B cell (primary cell): ENCODE data around the gene MARS1. TPM values are rescaled to one million over a fixed set of nuclear protein-coding genes. Genes with fewer than 3 reads are reported as not detected.
A peak's percentile ranks its signal among the peaks of the same experiment; 100 is the strongest.

Source experiments
- ATAC-seq: fragments of 200-7000 bp; cut with Tn5 transposase; one replicate; pipeline ENCODE4 v1.10.0; 2021; ENCODE audit warnings: low read depth, mild to moderate bottlenecking, moderate number of reproducible peaks, moderate library complexity
- CTCF ChIA-PET: fragments of 350-600 bp; sonication (Branson Sonifier 250); formaldehyde crosslinking; loops from one replicate; lab custom pipeline; 2021; ENCODE audit warnings: antibody characterized with exemption, inconsistent platforms; lab: Charles Lee
- POLR2A ChIA-PET: fragments of 350-600 bp; sonication (Branson Sonifier 250); formaldehyde crosslinking; loops from one replicate; lab custom pipeline; 2021; ENCODE audit warnings: antibody characterized with exemption; lab: Charles Lee
- DNase-seq: peaks from one replicate; pipeline ENCODE4 v3.0.0; 2013
- H2AFZ ChIP-seq: 2 replicates; pipeline ENCODE4 v1.6.1; 2012; ENCODE audit warnings: mild to moderate bottlenecking, low read depth, low read length; ENCODE audit not compliant: insufficient read depth, poor library complexity, severe bottlenecking
- H3K27ac ChIP-seq, 2 donors: 1 replicate in 1 of 2; 2 replicates in 1 of 2; pipeline ENCODE4 v1.5.1; 2012 to 2013; ENCODE audit warnings: low read length in 2 of 2, mild to moderate bottlenecking in 2 of 2, moderate library complexity in 1 of 2
- H3K27me3 ChIP-seq, 4 experiments: fragments of 200-600 bp in 1 of 4; sonication (generic) in 1 of 4; replicated peaks in 1 of 4; 1 replicate in 2 of 4; 2 replicates in 2 of 4; pipeline versions ENCODE4 v1.6.1 to v1.7.0; 2013 to 2016; ENCODE audit warnings: low read length in 3 of 4, mild to moderate bottlenecking in 2 of 4, mixed read lengths in 1 of 4, moderate library complexity in 1 of 4; ENCODE audit not compliant: insufficient read depth in 4 of 4, control insufficient read depth in 3 of 4; ENCODE audit errors: control extremely low read depth in 1 of 4
- H3K36me3 ChIP-seq, 2 experiments: replicated peaks in 1 of 2; 1 replicate in 1 of 2; 2 replicates in 1 of 2; pipeline versions ENCODE4 v1.6.1 to v1.7.1; 2013; ENCODE audit warnings: low read length in 1 of 2; ENCODE audit not compliant: insufficient read depth in 2 of 2, control insufficient read depth in 1 of 2; ENCODE audit errors: control extremely low read depth in 1 of 2, extremely low read depth in 1 of 2
- H3K4me1 ChIP-seq, 2 donors: fragments of 200-600 bp in 1 of 2; sonication (generic) in 1 of 2; 1 replicate in 1 of 2; 2 replicates in 1 of 2; pipeline versions ENCODE4 v1.5.1 to v1.6.1; 2013 to 2017; ENCODE audit warnings: low read length in 2 of 2; ENCODE audit not compliant: control insufficient read depth in 2 of 2, insufficient read depth in 2 of 2
- H3K4me2 ChIP-seq: replicated peaks from 2 replicates; pipeline ENCODE3; 2012; ENCODE audit warnings: mild to moderate bottlenecking, low read depth, low read length; ENCODE audit not compliant: poor library complexity, severe bottlenecking
- H3K4me3 ChIP-seq, 5 experiments: fragments of 200-600 bp in 1 of 5; sonication (generic) in 1 of 5; 1 replicate in 3 of 5; 2 replicates in 2 of 5; pipeline versions ENCODE4 v1.5.1 to v1.7.0; 2011 to 2016; ENCODE audit warnings: low read length in 4 of 5, mild to moderate bottlenecking in 4 of 5, low read depth in 2 of 5, control low read depth in 1 of 5, moderate library complexity in 1 of 5; ENCODE audit not compliant: insufficient read depth in 1 of 5; ENCODE audit errors: control extremely low read depth in 1 of 5, extremely low read depth in 1 of 5
- H3K79me2 ChIP-seq: fragments of 200-600 bp; sonication (generic); one replicate; pipeline ENCODE4 v1.6.0; 2016; ENCODE audit warnings: low read length; ENCODE audit not compliant: control insufficient read depth, insufficient read depth
- H3K9ac ChIP-seq: fragments of 200-600 bp; sonication (generic); 2 replicates; pipeline ENCODE4 v1.6.1; 2017; ENCODE audit warnings: mild to moderate bottlenecking, low read length, moderate library complexity
- H3K9me3 ChIP-seq, 3 donors: one replicate each; pipeline versions ENCODE4 v1.6.1 to v1.7.1; 2013; ENCODE audit warnings: low read length in 2 of 3; ENCODE audit not compliant: control insufficient read depth in 2 of 3, insufficient read depth in 1 of 3; ENCODE audit errors: control extremely low read depth in 1 of 3
- H4K20me1 ChIP-seq: 2 replicates; pipeline ENCODE4 v1.6.0; 2012; ENCODE audit warnings: mild to moderate bottlenecking, low read length; ENCODE audit not compliant: insufficient read depth, control insufficient read depth, poor library complexity, severe bottlenecking
- H3K27ac Mint-ChIP-seq: one replicate; pipeline ENCODE4 v1.8.0; 2021; ENCODE audit warnings: mixed read lengths
- H3K27me3 Mint-ChIP-seq: one replicate; pipeline ENCODE4 v1.8.0; 2021; ENCODE audit warnings: mixed read lengths
- H3K4me1 Mint-ChIP-seq: one replicate; pipeline ENCODE4 v1.8.0; 2021; ENCODE audit warnings: mixed read lengths
- H3K4me3 Mint-ChIP-seq: one replicate; pipeline ENCODE4 v1.8.0; 2021; ENCODE audit warnings: mixed read lengths
- H3K9me3 Mint-ChIP-seq: one replicate; pipeline ENCODE4 v1.8.0; 2022; ENCODE audit warnings: mixed read lengths; ENCODE audit not compliant: insufficient read depth
- CTCF ChIP-seq: fragments of 200-600 bp; IDR thresholded peaks from one replicate; pipeline ENCODE4 v1.8.0; 2022; ENCODE audit warnings: antibody characterized with exemption, mild to moderate bottlenecking
- EZH2 ChIP-seq: IDR thresholded peaks from 2 replicates; pipeline ENCODE4 v1.6.1; 2012; ENCODE audit warnings: borderline replicate concordance, low read depth, mild to moderate bottlenecking, moderate library complexity, low read length; ENCODE audit not compliant: insufficient read depth, poor library complexity, severe bottlenecking
- WGBS: methylation state at CpG from one replicate; pipeline ENCODE4 v1.1.5; 2013; ENCODE audit warnings: missing lambda C conversion rate; ENCODE audit not compliant: insufficient coverage; 5-methylcytosine and 5-hydroxymethylcytosine counted together
- intact Hi-C: fragments of 100-400 bp; cut with micrococcal nuclease; formaldehyde crosslinking; loops from one replicate; pipeline ENCODE4 v1.10.0; 2022
- polyA plus RNA-seq: library from polyadenylated mRNA; depleted of rRNA; stranded (reverse); fragments of >200 nt; gene quantifications from 2 replicates; pipeline ENCODE4 v1.2.3, GENCODE V29; 2012
- total RNA-seq, 2 donors: library from RNA; stranded (reverse); fragments of 120-200 nt in 1 of 2; gene quantifications; 1 replicate in 1 of 2; 2 replicates in 1 of 2; pipeline versions ENCODE4 v1.2.3 to v1.2.4, GENCODE V29; 2013 to 2022

Gene MARS1
- total and polyA plus RNA-seq, 2 donors (not counting 1 experiment from before 2014, with no cell fraction given), result 158 to 193 TPM

- H3K27me3 ChIP-seq, result peaks cover 0 to 26% (median 10%) of the 10 kb centered on the region in 4 experiments
- ChIA-PET POLR2A (interaction anchor here (0.5 to 1.8 kb wide), 5 partner anchors 23 to 444 kb away, joined by 3 to 10 read pairs (median 5); partner anchors contain the start of gene DDIT3), CTCF (interaction anchor here (0.6 to 0.9 kb wide), 3 partner anchors 15 to 38 kb away, joined by 3 read pairs; no protein-coding TSS in a partner anchor)
- whole genome bisulfite sequencing, result under 1% methylated on average over 56 of the region's 56 CpGs
- peak within 1 kb of the TSS; percentile 58 to 90 for H3K27ac ChIP-seq
- H3K9me3 Mint-ChIP-seq, result no peaks in the 10 kb centered on the region
- H3K36me3 ChIP-seq, result peaks cover 0 to 3% of the 10 kb centered on the region in 2 experiments
- H3K4me1 Mint-ChIP-seq, result peaks cover 51% of the 10 kb centered on the region
- peak within 1 kb of the TSS; percentile 87 for H3K27ac Mint-ChIP-seq
- peaks cover 19% of the 10 kb centered on the region for H3K79me2 ChIP-seq
- H3K4me2 ChIP-seq, result peak within 1 kb of the TSS; percentile 88
- ATAC-seq, result peak; percentile 97
- H3K4me3 Mint-ChIP-seq, result peak within 1 kb of the TSS; percentile 99
- H2AFZ ChIP-seq, result peak within 1 kb of the TSS; percentile 96
- H3K4me1 ChIP-seq, result peaks cover 21 to 27% of the 10 kb centered on the region in 2 donors
- no peaks in the 10 kb centered on the region for H4K20me1 ChIP-seq
- peak; percentile 94 for DNase-seq
- intact Hi-C loops, result loop anchor here (1.0 kb wide), 6 partner anchors 24 to 206 kb away; partner anchors contain the start of genes CDK4, MBD6, OS9 and PIP4K2C
- H3K27me3 Mint-ChIP-seq, result peaks cover 18% of the 10 kb centered on the region
- TF ChIP-seq EZH2 (no peak), CTCF (no peak)
- peak within 1 kb of the TSS; percentile 68 to 96 (median 85) for H3K4me3 ChIP-seq
- H3K9me3 ChIP-seq, result peaks cover 0 to 4% (median 0%) of the 10 kb centered on the region in 3 donors
- H3K9ac ChIP-seq, result peak within 1 kb of the TSS; percentile 98
These were observed 58.8 kb downstream of the MARS1 start, which contains the start of gene DCTN2 for GRCh38 chr12:57546438-57547287. Gene DCTN2, minus strand, starts transcription at chr12:57547192. Its CDS starts 129 bp downstream, at chr12:57547063.
